GM23338 (cell line): ENCODE measurements around the gene SERGEF. TPM values are rescaled to one million over a fixed set of nuclear protein-coding genes. Genes with fewer than 3 reads are reported as not detected.

Experiments
- ATAC-seq: fragments of 200-7000 bp; cut with Tn5 transposase; 3 replicates; pipeline ENCODE4 v1.9.1; 2020
- DNase-seq: peaks from one replicate; pipeline ENCODE4 v3.0.0-alpha.2; 2015; ENCODE audit warnings: low spot score
- H2AFZ ChIP-seq: fragments of 200-600 bp; sonication (generic); 2 replicates; pipeline ENCODE4 v1.8.0; 2016; ENCODE audit warnings: antibody characterized with exemption, mild to moderate bottlenecking, moderate library complexity
- H3F3A ChIP-seq: fragments of 200-600 bp; sonication (generic); replicated peaks from 2 replicates; pipeline ENCODE4 v1.8.0; 2017; ENCODE audit warnings: antibody characterized with exemption, mixed run types, low read depth
- H3K27ac ChIP-seq: fragments of 200-600 bp; sonication (generic); 2 replicates; pipeline ENCODE4 v1.6.1; 2016; ENCODE audit warnings: low read depth
- H3K27me3 ChIP-seq: fragments of 200-600 bp; sonication (generic); 2 replicates; pipeline ENCODE4 v1.8.0; 2016; ENCODE audit warnings: mild to moderate bottlenecking, mixed run types, moderate library complexity; ENCODE audit not compliant: insufficient read depth
- H3K36me3 ChIP-seq: fragments of 200-600 bp; sonication (generic); 2 replicates; pipeline ENCODE4 v1.8.0; 2016; ENCODE audit warnings: mild to moderate bottlenecking; ENCODE audit not compliant: insufficient read depth
- H3K4me1 ChIP-seq: fragments of 200-600 bp; sonication (generic); 2 replicates; pipeline ENCODE4 v1.8.0; 2016; ENCODE audit warnings: mild to moderate bottlenecking, moderate library complexity; ENCODE audit not compliant: insufficient read depth
- H3K4me2 ChIP-seq: fragments of 200-600 bp; sonication (generic); 2 replicates; pipeline ENCODE4 v1.7.1; 2017; ENCODE audit warnings: mixed run types
- H3K4me3 ChIP-seq: fragments of 200-600 bp; sonication (generic); 2 replicates; pipeline ENCODE4 v1.6.1; 2016; ENCODE audit warnings: mixed run types
- H3K79me2 ChIP-seq: fragments of 200-600 bp; sonication (generic); replicated peaks from 2 replicates; pipeline ENCODE4 v1.8.0; 2017; ENCODE audit warnings: mild to moderate bottlenecking; ENCODE audit not compliant: insufficient read depth
- H3K9me2 ChIP-seq: fragments of 200-600 bp; sonication (generic); 2 replicates; pipeline ENCODE4 v1.8.0; 2017; ENCODE audit not compliant: insufficient read depth
- H4K20me1 ChIP-seq: fragments of 200-600 bp; sonication (generic); replicated peaks from 2 replicates; pipeline ENCODE4 v1.8.0; 2017; ENCODE audit warnings: mild to moderate bottlenecking; ENCODE audit not compliant: insufficient read depth
- H3K27ac Mint-ChIP-seq: 2 replicates; pipeline ENCODE4 v1.8.0; 2020; ENCODE audit warnings: inconsistent platforms, mild to moderate bottlenecking, moderate library complexity, mixed read lengths
- H3K27me3 Mint-ChIP-seq: 3 replicates; pipeline ENCODE4 v1.8.0; 2022; ENCODE audit warnings: low read depth, mild to moderate bottlenecking, moderate library complexity, mixed read lengths, inconsistent platforms; ENCODE audit not compliant: insufficient read depth, poor library complexity
- H3K36me3 Mint-ChIP-seq: 3 replicates; pipeline ENCODE4 v1.8.0; 2021; ENCODE audit warnings: low read depth, mild to moderate bottlenecking, inconsistent platforms, moderate library complexity, mixed read lengths
- H3K4me1 Mint-ChIP-seq: 3 replicates; pipeline ENCODE4 v1.8.0; 2020; ENCODE audit warnings: mild to moderate bottlenecking, inconsistent platforms, mixed read lengths
- H3K4me3 Mint-ChIP-seq: 3 replicates; pipeline ENCODE4 v1.8.0; 2021; ENCODE audit warnings: moderate library complexity, mild to moderate bottlenecking, inconsistent platforms, mixed read lengths
- H3K9me3 Mint-ChIP-seq: 3 replicates; pipeline ENCODE4 v1.8.0; 2020; ENCODE audit warnings: moderate library complexity, mild to moderate bottlenecking, inconsistent platforms, mixed read lengths
- EZH2phosphoT487 ChIP-seq: fragments of 200-600 bp; sonication (generic); IDR thresholded peaks from one replicate; pipeline ENCODE4 v1.8.1; 2018; ENCODE audit warnings: antibody characterized with exemption; ENCODE audit not compliant: unreplicated experiment
- JUNB ChIP-seq: IDR thresholded peaks from one replicate; pipeline ENCODE4 v1.6.1; 2016; ENCODE audit warnings: antibody characterized with exemption; ENCODE audit not compliant: unreplicated experiment
- POLR2AphosphoS5 ChIP-seq: IDR thresholded peaks from 2 replicates; pipeline ENCODE4 v1.6.1; 2016; ENCODE audit warnings: antibody characterized with exemption, low read depth
- ZNF114 ChIP-seq: fragments of 250-450 bp; sonication (Bioruptor Pico); IDR thresholded peaks from 2 replicates; pipeline ENCODE4 v1.5.0; 2020; ENCODE audit warnings: mild to moderate bottlenecking, moderate library complexity
- polyA plus RNA-seq: library from polyadenylated mRNA; unstranded; fragments of >200 nt; fragmentation: Nextera tagmentation; extraction: Ambion mirVana; gene quantifications from 2 replicates; pipeline ENCODE4 v1.2.1, GENCODE V29; 2016
- total RNA-seq: library from RNA; depleted of rRNA; stranded (reverse); fragments of >200 nt; shearing (Covaris generic); gene quantifications from 2 replicates; pipeline ENCODE4 v1.2.3, GENCODE V29; 2014
- TF ChIP-seq, protein P1 (sequence below): fragments of 250-450 bp; sonication (Bioruptor Pico); IDR thresholded peaks from 2 replicates; pipeline ENCODE4 v1.5.0; 2020; ENCODE audit warnings: mild to moderate bottlenecking, moderate library complexity
- TF ChIP-seq, protein P2 (sequence below), 2 experiments: fragments of 200-600 bp in 1 of 2; sonication (generic) in 1 of 2; conservative IDR thresholded peaks; 2 replicates each; pipeline versions ENCODE4 v1.5.1 to v1.6.1; 2016 to 2017; ENCODE audit warnings: antibody characterized with exemption in 2 of 2, low read depth in 2 of 2, mild to moderate bottlenecking in 2 of 2, moderate library complexity in 1 of 2

The SERGEF gene
- total and polyA plus RNA-seq, 2 experiments from 2014 or later: 24.2 to 27.9 TPM

DNA sequence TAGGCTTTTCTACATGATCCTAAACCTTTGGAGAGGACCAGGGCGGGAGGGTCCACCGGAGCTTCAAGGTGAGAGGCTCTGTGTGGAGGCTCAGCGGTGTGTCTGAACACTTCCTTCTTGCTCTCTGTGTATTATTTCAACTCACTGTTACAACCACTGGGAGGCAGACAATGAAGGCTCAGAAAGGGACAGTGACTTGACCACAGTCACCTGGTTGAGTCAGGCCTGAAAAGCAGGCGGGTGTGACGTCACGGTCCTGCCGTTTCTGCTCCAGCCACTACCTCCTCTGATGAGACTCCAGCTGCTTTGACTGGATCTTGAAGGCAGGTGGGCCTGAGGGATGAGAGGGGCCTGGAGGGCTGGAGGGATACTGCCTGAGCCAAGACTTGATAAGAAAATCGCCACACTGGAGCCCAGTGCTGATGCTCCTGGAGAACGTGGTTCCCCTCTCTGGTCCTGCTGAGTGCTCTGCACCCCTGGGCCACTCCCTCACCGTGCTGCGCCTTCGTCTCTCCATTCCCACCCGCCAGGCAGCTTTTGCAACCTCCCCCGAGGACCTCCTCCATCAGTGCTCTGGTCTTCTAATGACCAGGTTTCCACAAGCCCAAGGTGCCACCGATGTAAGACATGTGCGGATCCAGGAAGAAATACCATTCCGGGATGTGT lies 250.4 kb downstream of the SERGEF start (continued):
- TF ChIP-seq, protein P1, sequence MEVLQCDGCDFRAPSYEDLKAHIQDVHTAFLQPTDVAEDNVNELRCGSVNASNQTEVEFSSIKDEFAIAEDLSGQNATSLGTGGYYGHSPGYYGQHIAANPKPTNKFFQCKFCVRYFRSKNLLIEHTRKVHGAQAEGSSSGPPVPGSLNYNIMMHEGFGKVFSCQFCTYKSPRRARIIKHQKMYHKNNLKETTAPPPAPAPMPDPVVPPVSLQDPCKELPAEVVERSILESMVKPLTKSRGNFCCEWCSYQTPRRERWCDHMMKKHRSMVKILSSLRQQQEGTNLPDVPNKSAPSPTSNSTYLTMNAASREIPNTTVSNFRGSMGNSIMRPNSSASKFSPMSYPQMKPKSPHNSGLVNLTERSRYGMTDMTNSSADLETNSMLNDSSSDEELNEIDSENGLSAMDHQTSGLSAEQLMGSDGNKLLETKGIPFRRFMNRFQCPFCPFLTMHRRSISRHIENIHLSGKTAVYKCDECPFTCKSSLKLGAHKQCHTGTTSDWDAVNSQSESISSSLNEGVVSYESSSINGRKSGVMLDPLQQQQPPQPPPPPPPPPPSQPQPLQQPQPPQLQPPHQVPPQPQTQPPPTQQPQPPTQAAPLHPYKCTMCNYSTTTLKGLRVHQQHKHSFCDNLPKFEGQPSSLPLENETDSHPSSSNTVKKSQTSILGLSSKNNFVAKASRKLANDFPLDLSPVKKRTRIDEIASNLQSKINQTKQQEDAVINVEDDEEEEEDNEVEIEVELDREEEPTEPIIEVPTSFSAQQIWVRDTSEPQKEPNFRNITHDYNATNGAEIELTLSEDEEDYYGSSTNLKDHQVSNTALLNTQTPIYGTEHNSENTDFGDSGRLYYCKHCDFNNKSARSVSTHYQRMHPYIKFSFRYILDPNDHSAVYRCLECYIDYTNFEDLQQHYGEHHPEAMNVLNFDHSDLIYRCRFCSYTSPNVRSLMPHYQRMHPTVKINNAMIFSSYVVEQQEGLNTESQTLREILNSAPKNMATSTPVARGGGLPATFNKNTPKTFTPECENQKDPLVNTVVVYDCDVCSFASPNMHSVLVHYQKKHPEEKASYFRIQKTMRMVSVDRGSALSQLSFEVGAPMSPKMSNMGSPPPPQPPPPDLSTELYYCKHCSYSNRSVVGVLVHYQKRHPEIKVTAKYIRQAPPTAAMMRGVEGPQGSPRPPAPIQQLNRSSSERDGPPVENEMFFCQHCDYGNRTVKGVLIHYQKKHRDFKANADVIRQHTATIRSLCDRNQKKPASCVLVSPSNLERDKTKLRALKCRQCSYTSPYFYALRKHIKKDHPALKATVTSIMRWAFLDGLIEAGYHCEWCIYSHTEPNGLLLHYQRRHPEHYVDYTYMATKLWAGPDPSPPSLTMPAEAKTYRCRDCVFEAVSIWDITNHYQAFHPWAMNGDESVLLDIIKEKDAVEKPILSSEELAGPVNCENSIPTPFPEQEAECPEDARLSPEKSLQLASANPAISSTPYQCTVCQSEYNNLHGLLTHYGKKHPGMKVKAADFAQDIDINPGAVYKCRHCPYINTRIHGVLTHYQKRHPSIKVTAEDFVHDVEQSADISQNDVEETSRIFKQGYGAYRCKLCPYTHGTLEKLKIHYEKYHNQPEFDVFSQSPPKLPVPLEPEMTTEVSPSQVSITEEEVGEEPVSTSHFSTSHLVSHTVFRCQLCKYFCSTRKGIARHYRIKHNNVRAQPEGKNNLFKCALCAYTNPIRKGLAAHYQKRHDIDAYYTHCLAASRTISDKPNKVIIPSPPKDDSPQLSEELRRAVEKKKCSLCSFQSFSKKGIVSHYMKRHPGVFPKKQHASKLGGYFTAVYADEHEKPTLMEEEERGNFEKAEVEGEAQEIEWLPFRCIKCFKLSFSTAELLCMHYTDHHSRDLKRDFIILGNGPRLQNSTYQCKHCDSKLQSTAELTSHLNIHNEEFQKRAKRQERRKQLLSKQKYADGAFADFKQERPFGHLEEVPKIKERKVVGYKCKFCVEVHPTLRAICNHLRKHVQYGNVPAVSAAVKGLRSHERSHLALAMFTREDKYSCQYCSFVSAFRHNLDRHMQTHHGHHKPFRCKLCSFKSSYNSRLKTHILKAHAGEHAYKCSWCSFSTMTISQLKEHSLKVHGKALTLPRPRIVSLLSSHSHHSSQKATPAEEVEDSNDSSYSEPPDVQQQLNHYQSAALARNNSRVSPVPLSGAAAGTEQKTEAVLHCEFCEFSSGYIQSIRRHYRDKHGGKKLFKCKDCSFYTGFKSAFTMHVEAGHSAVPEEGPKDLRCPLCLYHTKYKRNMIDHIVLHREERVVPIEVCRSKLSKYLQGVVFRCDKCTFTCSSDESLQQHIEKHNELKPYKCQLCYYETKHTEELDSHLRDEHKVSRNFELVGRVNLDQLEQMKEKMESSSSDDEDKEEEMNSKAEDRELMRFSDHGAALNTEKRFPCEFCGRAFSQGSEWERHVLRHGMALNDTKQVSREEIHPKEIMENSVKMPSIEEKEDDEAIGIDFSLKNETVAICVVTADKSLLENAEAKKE (CRISPR knock-in tag): no peak

DNA sequence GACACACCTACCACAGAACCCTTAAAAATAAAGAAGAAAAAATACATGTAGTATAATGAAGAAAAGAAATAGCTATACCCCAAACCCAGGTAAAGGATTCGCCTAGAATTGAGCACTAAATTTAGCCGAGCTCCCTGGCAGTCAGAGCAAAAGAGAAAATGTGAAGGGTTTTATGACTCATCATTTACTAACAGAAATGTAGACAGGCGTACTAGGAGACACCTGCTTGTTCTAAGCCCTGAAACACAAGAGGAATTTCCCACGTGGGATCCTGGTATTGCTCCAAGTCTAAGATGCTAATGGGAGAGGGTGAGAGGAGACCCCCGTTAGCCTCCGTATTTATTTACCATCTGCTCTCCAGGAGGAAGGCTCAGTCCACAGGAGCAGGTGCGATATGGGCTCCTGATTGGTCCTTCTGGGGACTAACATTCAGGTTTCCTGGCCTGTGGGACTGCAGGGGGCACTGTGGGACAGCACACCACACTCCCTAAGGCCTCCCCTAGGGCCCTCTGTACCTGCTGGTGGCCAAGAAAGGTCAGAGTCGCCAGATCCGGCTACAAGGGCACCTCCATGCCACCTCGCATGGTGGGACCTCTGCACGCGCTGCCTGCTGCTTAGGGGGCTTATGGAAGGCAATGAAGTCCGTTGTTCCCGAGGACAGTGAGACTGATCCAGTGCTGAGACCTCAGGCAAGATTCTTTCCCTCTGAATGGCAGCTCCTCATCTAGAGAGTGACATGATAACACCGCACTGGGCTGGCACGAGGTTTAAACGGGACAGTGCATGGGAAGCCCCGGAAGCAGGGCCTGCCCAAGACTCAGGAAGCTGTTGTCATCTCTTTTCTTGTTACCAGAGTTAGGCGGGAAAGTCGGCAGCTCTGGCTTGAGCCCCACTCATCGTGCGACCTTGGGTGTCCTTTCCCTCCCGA lies 252.5 kb downstream of the SERGEF start:
- Histone ChIP-seq H4K20me1 (no peaks in the 10 kb centered on the region), H3K9me2 (no peaks in the 10 kb centered on the region), H3K27me3 (no peaks in the 10 kb centered on the region), H3K36me3 (no peaks in the 10 kb centered on the region), H3K4me3 (no peak overlapping the region), H3K27ac (no peak overlapping the region), H3K4me2 (no peak overlapping the region), H3K4me1 (no peaks in the 10 kb centered on the region), H2AFZ (no peak overlapping the region), H3F3A (no peaks in the 10 kb centered on the region), H3K79me2 (no peaks in the 10 kb centered on the region)
- Mint-ChIP-seq H3K27me3 (peaks cover 4% of the 10 kb centered on the region), H3K4me3 (no peak overlapping the region), H3K27ac (no peak overlapping the region), H3K9me3 (no peaks in the 10 kb centered on the region), H3K4me1 (peaks cover 2% of the 10 kb centered on the region; the same call in 2 of the 3 replicates), H3K36me3 (no peaks in the 10 kb centered on the region)
- DNase-seq (peak; percentile 92), ATAC-seq (peak; percentile 99)
- TF ChIP-seq, protein P2, sequence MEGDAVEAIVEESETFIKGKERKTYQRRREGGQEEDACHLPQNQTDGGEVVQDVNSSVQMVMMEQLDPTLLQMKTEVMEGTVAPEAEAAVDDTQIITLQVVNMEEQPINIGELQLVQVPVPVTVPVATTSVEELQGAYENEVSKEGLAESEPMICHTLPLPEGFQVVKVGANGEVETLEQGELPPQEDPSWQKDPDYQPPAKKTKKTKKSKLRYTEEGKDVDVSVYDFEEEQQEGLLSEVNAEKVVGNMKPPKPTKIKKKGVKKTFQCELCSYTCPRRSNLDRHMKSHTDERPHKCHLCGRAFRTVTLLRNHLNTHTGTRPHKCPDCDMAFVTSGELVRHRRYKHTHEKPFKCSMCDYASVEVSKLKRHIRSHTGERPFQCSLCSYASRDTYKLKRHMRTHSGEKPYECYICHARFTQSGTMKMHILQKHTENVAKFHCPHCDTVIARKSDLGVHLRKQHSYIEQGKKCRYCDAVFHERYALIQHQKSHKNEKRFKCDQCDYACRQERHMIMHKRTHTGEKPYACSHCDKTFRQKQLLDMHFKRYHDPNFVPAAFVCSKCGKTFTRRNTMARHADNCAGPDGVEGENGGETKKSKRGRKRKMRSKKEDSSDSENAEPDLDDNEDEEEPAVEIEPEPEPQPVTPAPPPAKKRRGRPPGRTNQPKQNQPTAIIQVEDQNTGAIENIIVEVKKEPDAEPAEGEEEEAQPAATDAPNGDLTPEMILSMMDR (conservative IDR thresholded peaks at IDR 0.05; ENCODE audit: low read depth in 2 of 2): peak; percentile 81 to 94
- TF ChIP-seq ZNF114 (no peak), POLR2AphosphoS5 (no peak), JUNB (no peak), EZH2phosphoT487 (no peak)
